Natural killer cell (primary cell): ENCODE measurements around the gene CR1. TPM values are rescaled to one million over a fixed set of nuclear protein-coding genes. Genes with fewer than 3 reads are reported as not detected.

ENCODE experiments used
- ATAC-seq, 3 donors: fragments of 150-1000 bp in 2 of 3; fragments of 200-7000 bp in 1 of 3; cut with Tn5 transposase; 1 replicate in 1 of 3; 2 replicates in 2 of 3; pipeline ENCODE4 v1.10.0; 2021; ENCODE audit warnings: mild to moderate bottlenecking in 2 of 3, moderate library complexity in 2 of 3
- DNase-seq, 2 donors: peaks; one replicate each; pipeline versions ENCODE4 v3.0.0 to v3.0.0-alpha.2; 2013 to 2021; ENCODE audit warnings: mixed read lengths in 1 of 2
- H3K27ac ChIP-seq: one replicate; pipeline ENCODE4 v1.5.1; 2013; ENCODE audit warnings: mild to moderate bottlenecking, low read length
- H3K27me3 ChIP-seq: one replicate; pipeline ENCODE4 v1.6.1; 2013; ENCODE audit warnings: low read length; ENCODE audit not compliant: control insufficient read depth, insufficient read depth
- H3K36me3 ChIP-seq: one replicate; pipeline ENCODE4 v1.6.1; 2013; ENCODE audit warnings: low read length; ENCODE audit not compliant: control insufficient read depth, insufficient read depth
- H3K4me1 ChIP-seq: one replicate; pipeline ENCODE4 v1.6.1; 2013; ENCODE audit warnings: low read length; ENCODE audit not compliant: control insufficient read depth, insufficient read depth
- H3K4me3 ChIP-seq: one replicate; pipeline ENCODE4 v1.5.1; 2013; ENCODE audit warnings: low read length
- H3K9me3 ChIP-seq: one replicate; pipeline ENCODE4 v1.6.1; 2013; ENCODE audit warnings: low read length; ENCODE audit not compliant: control insufficient read depth, insufficient read depth
- H3K27ac Mint-ChIP-seq, 2 donors: one replicate each; pipeline ENCODE4 v1.8.0; 2022; ENCODE audit warnings: mild to moderate bottlenecking in 2 of 2, mixed read lengths in 2 of 2, moderate library complexity in 1 of 2
- H3K27me3 Mint-ChIP-seq, 2 donors: one replicate each; pipeline ENCODE4 v1.8.0; 2022; ENCODE audit warnings: low read depth in 2 of 2, mixed read lengths in 2 of 2
- H3K36me3 Mint-ChIP-seq: one replicate; pipeline ENCODE4 v1.8.0; 2022; ENCODE audit warnings: mixed read lengths
- H3K4me1 Mint-ChIP-seq, 2 donors: one replicate each; pipeline ENCODE4 v1.8.0; 2022; ENCODE audit warnings: mixed read lengths in 2 of 2
- H3K4me3 Mint-ChIP-seq: one replicate; pipeline ENCODE4 v1.8.0; 2022; ENCODE audit warnings: mild to moderate bottlenecking, moderate library complexity, mixed read lengths
- H3K9me3 Mint-ChIP-seq, 2 donors: one replicate each; pipeline ENCODE4 v1.8.0; 2022; ENCODE audit warnings: mixed read lengths in 2 of 2
- WGBS: methylation state at CpG from one replicate; pipeline ENCODE4 v1.1.7; 2013; ENCODE audit warnings: missing lambda C conversion rate; ENCODE audit not compliant: insufficient coverage; 5-methylcytosine and 5-hydroxymethylcytosine counted together
- intact Hi-C: fragments of 100-400 bp; cut with micrococcal nuclease; formaldehyde crosslinking; loops from one replicate; pipeline ENCODE4 v1.14.2; 2022
- total RNA-seq, 4 donors: library from RNA; stranded (reverse); fragments of 120-200 nt in 1 of 4; gene quantifications; one replicate each; pipeline versions ENCODE4 v1.2.3 to v1.2.4, GENCODE V29; 2013 to 2022
- TF ChIP-seq, protein P1 (sequence below): fragments of 200-600 bp; IDR thresholded peaks from one replicate; pipeline ENCODE4 v1.8.0; 2022; ENCODE audit warnings: antibody characterized with exemption

The CR1 gene
- total RNA-seq, 3 donors from 2014 or later (not counting 1 experiment from before 2014, with no cell fraction given), result 1.5 to 39.4 (median 2.6) TPM

GRCh38 chr1:207603777-207604176 is 107.8 kb downstream of the CR1 start:
- no peak for ATAC-seq
- peaks cover 10% of the 10 kb centered on the region for H3K27me3 ChIP-seq

GRCh38 chr1:207605444-207606361 is 109.7 kb downstream of the CR1 start:
- no peaks in the 10 kb centered on the region for H3K4me1 Mint-ChIP-seq
- WGBS, result 96% methylated on average over 7 of the region's 7 CpGs
- H3K9me3 ChIP-seq, result no peaks in the 10 kb centered on the region
- no peak overlapping the region for H3K4me3 Mint-ChIP-seq
- H3K9me3 Mint-ChIP-seq, result no peaks in the 10 kb centered on the region
- no peak overlapping the region for H3K27ac ChIP-seq
- no peaks in the 10 kb centered on the region for H3K36me3 Mint-ChIP-seq
- H3K27me3 ChIP-seq, result peaks cover 7% of the 10 kb centered on the region
- peaks cover 18 to 44% of the 10 kb centered on the region in 2 donors for H3K27me3 Mint-ChIP-seq
- TF ChIP-seq, protein P1, sequence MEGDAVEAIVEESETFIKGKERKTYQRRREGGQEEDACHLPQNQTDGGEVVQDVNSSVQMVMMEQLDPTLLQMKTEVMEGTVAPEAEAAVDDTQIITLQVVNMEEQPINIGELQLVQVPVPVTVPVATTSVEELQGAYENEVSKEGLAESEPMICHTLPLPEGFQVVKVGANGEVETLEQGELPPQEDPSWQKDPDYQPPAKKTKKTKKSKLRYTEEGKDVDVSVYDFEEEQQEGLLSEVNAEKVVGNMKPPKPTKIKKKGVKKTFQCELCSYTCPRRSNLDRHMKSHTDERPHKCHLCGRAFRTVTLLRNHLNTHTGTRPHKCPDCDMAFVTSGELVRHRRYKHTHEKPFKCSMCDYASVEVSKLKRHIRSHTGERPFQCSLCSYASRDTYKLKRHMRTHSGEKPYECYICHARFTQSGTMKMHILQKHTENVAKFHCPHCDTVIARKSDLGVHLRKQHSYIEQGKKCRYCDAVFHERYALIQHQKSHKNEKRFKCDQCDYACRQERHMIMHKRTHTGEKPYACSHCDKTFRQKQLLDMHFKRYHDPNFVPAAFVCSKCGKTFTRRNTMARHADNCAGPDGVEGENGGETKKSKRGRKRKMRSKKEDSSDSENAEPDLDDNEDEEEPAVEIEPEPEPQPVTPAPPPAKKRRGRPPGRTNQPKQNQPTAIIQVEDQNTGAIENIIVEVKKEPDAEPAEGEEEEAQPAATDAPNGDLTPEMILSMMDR, result no peak
- H3K4me1 ChIP-seq, result no peaks in the 10 kb centered on the region
- no peak overlapping the region for H3K4me3 ChIP-seq
- intact Hi-C loops, result no loop called here
- no peak for DNase-seq
- H3K27ac Mint-ChIP-seq, result no peak overlapping the region
- no peaks in the 10 kb centered on the region for H3K36me3 ChIP-seq
- ATAC-seq, result no peak

More at GRCh38 chr1:207603777-207604176, 107.8 kb downstream of the CR1 start:
- no peak for DNase-seq
- H3K36me3 ChIP-seq, result no peaks in the 10 kb centered on the region
- H3K4me1 Mint-ChIP-seq, result no peaks in the 10 kb centered on the region
- H3K27ac Mint-ChIP-seq, result no peak overlapping the region
- no peaks in the 10 kb centered on the region for H3K9me3 Mint-ChIP-seq
- no peaks in the 10 kb centered on the region for H3K4me1 ChIP-seq
- peaks cover 28 to 54% of the 10 kb centered on the region in 2 donors for H3K27me3 Mint-ChIP-seq
- no peak overlapping the region for H3K27ac ChIP-seq
- no peak overlapping the region for H3K4me3 Mint-ChIP-seq
- no peak overlapping the region for H3K4me3 ChIP-seq
- no peaks in the 10 kb centered on the region for H3K36me3 Mint-ChIP-seq
- intact Hi-C loops, result no loop called here
- TF ChIP-seq, protein P1, result no peak
- H3K9me3 ChIP-seq, result no peaks in the 10 kb centered on the region
- 96% methylated on average over 5 of the region's 6 CpGs for WGBS

- H3K27ac Mint-ChIP-seq, result no peak overlapping the region
- no peaks in the 10 kb centered on the region for H3K9me3 Mint-ChIP-seq
- TF ChIP-seq, protein P1, result no peak
- no peaks in the 10 kb centered on the region for H3K36me3 ChIP-seq
- intact Hi-C loops, result no loop called here
- ATAC-seq, result no peak
- no peak overlapping the region for H3K4me3 Mint-ChIP-seq
- no peak for DNase-seq
- H3K9me3 ChIP-seq, result no peaks in the 10 kb centered on the region
- no peaks in the 10 kb centered on the region for H3K4me1 Mint-ChIP-seq
- peaks cover 21 to 43% of the 10 kb centered on the region in 2 donors for H3K27me3 Mint-ChIP-seq
- WGBS, result no CpG with 5 or more reads among the region's 2 CpGs
- no peak overlapping the region for H3K27ac ChIP-seq
- no peaks in the 10 kb centered on the region for H3K4me1 ChIP-seq
- H3K4me3 ChIP-seq, result no peak overlapping the region
- H3K27me3 ChIP-seq, result peaks cover 7% of the 10 kb centered on the region
- no peaks in the 10 kb centered on the region for H3K36me3 Mint-ChIP-seq
Observed at GRCh38 chr1:207606362-207606755, 110.4 kb downstream of the CR1 start.
